HG03159 (cell line): ENCODE data around the gene ZKSCAN1.

Experiments used
- ATAC-seq: cut with Tn5 transposase; IDR thresholded peaks from one replicate; pipeline ENCODE4 v1.9.1; 2021; ENCODE audit warnings: mild to moderate bottlenecking, moderate library complexity; ENCODE audit not compliant: unreplicated experiment

ZKSCAN1 gene

DNA sequence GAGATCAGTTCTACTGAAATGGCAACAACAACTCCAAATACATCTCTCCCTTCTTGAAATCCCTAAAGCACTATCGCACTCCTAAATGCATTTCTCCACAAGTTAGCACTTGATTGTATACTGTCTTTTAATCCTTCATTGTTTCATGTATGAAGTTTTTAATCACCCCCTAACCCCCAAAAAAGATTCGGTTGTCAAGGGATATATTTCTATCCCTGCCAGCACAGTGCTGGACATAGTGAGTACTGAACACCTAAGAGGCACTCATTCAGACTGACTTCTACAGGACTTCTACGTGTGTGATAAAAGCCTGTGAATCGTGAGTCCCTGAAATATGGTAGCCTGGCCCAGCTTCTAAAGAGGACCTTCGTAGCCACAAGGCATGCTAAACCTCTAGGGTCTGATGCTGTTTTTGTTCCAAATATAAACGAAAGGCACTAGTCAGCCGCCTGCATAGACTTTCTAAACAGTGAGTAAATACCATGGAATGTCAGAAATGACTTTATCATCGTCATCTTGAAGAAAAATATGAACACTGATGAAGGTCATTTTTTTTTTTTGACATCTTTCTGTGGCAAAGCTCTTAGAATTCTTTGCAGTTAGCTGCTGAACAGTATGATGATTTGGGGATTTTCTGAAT is 19.6 kb downstream of the ZKSCAN1 start:
- ATAC-seq: no peak

DNA sequence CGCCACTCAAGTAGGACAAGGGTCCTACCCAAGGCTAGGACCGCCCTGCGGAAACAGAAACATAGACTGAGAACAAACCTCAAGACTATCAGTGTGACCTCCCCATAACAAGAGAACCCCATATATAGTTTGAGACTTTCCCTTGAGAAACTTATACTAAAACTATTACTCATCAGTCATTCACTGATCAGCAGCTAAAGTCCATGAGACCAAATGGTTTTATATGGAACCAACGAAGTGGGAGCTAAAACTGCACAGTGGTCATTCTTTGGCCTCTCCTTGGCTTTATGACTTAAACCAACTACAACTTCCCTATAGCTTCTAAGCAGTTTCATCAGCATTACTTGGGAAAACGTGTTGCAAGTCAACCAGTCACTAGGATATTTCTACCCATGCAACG is 20.5 kb downstream of the ZKSCAN1 start:
- no peak for ATAC-seq

DNA sequence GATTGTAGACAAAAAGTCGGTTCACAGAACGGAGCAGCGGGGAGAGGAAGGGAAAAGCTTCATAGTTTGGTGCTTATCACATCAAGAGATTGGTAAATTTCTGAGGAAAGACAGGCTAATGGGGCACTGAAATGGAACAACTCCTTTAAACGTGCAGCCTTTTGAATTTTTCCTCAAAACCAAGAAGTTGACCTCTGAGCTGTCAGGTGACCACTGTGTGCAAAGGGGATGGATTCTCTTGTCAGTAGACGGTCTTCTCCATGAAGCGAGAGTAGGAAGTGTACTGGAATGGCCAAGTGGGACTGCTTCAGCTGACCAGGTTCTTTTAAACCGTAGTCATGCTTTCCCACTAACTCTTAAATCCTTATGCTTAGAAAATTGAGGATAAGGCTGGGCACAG is 22.9 kb downstream of the ZKSCAN1 start:
- ATAC-seq: no peak

DNA sequence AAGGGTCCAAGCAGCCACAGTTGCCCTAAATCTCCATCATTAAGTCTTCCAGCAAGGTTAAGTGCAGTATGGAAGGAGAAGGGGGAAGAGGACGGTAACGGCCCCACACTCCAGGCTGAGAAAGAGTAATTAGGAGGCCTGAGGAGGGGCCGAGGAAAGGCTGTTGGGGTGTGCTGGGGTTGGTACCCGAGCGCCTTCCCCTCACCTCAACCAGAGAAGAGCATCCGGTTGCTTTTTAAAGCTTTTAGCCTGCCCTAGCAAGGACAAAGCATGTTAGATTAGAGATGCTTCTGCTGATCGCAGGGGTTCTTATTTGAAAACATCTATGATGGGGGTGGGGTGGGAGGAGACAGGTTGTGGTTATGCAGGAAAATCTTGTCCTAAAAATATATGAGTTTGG is 25.2 kb downstream of the ZKSCAN1 start:
- no peak for ATAC-seq

DNA sequence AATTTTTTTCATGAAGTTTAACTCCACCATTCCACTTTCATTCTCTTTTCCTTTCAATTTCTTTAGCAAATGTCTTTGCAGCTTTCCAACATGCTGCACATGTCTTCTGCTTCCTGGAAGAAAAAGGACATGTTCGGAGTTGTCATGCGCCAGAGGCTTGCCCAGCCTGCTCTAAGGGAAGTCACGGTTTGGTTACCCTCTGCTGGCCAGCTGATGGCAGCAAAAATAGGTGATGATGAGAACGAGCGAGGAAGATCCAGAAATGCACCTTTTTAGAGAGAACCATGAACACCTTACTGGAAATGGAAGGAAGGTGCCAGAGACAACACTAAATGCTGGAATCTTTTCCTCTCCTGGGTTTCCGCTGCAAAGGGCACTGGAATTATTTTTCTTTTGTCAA is 29.3 kb downstream of the ZKSCAN1 start:
- ATAC-seq: no peak

DNA sequence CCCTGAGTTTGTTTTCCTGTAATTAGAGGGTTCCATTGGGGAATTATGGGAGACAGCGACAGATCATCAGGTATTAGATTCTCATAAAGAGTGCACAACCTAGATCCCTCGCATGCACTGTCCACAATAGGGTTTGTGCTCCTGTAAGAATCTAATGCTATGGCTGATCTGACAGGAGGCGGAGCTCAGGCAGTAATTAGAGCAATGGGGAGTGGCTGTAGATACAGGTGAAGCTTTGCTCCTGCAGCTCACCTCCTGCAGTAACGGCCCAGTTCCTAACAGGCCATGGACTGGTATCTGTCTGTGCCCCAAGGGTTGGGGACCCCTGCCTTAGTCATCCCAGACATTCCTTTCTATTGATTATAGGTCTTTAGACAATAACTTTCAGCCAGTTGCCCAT is 33.3 kb downstream of the ZKSCAN1 start:
- ATAC-seq: no peak

DNA sequence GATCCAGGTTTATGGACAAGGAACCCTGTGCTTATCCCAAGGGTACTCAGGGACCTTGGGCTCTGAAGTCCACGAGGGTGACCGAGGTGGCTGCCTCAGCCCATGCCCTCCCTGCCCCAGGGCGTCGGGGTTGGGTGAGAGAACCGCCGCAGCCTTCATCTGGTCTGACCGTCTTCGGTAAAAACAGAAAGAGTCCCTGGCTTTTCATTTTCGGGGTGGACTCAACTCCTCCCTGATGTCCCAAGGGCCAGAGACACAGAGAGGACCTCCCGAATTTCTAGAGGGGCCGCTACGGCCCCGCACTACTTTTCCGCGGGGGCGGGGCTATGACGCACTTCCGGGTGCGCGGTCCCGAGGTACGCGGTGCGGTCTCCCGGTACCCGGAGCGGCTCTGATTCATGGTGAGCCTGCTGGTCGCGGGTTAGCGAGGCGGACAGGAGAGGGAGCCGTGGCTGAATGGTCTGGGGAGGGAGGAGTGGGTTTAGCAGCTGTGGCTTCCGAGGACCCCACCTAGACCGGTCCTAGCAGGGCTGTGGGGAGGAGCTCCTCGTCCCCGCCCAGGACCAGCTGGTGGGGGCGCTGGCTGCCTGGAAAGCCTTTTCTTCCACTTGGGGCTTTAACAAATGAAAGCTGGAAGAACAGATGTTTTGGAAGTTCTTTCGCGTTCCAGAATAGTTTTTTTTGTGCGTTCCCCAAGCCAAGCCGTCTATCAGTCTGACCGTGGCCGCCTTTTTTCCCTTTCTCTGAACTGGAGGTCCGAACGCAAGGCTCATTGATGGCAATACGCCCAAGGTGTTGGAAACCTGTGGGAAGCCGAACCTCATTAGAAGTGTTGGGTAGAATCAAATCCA is 34.3 kb downstream of the ZKSCAN1 start, which contains the start of gene ZSCAN21:
ZSCAN21 (plus strand) TSS at position 334 of the 851 bp plus-strand sequence. CDS start 7,233 bp downstream, outside the sequence.
- peak; percentile 88 for ATAC-seq

DNA sequence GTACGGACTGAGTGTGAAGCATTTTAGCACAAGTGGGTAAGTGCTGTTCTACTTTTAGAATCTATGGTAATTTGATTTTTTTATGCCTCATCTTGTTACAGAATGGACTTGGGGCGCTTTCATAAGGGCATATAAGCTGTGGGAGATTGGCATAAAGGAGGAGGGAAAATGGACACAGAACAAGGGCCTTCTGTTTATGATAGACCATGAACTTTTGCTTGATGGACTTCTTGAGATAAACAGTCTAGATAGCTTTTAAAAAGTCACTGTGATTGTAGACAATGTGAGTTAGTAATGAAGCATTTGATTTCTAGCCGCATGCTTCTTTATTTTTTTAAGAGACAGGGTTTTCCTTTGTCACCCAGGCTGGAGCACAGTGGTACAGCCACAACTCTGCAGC is 36.2 kb downstream of the ZKSCAN1 start:
- no peak for ATAC-seq

DNA sequence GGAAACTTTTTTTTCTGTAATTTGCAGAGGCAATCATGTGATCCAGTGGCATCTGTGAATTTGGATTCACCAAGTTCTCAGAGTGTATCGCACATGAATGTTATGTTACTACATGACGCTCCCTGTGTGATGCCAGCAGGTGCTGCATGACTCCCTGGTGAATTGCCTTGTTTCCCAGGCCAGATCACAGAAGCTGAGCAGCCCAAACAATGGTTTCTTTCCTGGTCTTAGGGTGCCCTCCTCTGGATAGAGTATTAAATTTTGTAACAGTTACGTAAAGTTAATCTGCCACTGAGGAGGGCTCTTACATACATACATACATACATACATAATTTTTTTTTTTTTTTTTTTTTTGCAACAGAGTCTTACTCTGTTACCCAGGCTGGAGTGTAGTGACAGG is 37.8 kb downstream of the ZKSCAN1 start:
- ATAC-seq: no peak

DNA sequence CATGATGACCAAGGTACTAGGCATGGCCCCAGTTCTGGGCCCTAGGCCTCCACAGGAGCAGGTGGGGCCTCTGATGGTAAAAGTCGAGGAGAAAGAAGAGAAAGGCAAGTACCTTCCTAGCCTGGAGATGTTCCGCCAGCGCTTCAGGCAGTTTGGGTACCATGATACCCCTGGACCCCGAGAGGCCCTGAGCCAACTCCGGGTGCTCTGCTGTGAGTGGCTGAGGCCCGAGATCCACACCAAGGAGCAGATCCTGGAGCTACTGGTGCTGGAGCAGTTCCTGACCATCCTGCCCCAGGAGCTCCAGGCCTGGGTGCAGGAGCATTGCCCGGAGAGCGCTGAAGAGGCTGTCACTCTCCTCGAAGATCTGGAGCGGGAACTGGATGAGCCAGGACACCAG is 41.6 kb downstream of the ZKSCAN1 start:
- ATAC-seq: no peak

DNA sequence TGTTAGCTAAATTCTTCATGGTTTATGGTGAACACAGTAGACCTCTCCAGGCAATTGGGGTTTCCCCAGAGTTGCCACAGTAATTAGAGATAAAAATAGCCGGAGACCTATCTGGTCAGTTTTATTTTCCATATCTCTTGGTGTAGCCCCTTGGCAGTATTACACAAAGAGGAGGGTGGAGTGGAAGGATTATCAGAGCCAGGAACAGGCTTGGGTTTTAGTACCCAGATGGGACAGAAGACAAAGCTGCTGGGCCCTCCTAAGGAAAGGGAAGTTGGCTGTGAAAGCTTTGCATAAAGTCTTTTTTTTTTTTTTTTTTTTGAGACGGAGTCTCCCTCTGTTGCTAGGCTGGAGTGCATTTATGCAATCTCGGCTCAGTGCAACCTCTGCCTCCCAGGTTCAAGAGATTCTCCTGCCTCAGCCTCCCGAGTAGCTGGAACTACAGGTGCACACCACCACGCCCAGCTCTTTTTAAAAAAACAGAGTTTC is 43.9 kb downstream of the ZKSCAN1 start:
- no peak for ATAC-seq

DNA sequence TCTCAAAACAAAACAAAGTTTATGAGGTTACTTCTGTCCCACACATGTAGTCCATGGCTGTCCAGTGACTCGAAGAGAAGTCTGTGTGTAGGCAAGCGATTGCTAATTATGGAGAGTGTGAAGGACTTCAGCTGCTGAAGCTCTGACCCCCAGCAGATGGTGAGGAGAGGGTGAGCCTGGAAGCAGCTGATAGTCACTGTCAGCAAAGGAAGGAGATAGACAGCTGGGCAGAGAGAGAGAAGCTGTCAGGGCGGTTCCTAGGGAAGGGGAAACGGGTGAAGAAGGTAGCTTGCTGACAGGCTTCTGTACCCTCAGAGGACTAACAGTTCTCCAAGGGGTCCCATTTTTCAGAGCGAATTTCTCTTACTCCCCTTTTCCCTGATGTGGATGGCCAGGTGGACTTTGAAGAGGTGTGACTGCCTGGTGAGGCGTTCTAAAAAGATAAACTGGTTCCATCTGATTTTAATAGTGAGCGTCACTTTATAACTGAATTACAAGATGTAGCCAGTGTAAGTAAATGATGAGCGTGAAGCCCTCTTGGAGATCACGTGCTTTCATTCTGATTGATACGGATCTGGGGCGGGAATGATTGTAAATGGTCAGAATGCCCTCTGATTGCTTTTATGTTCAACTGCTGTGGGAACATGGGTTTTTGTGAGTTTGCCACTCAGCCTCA is 46.3 kb downstream of the ZKSCAN1 start:
- no peak for ATAC-seq

DNA sequence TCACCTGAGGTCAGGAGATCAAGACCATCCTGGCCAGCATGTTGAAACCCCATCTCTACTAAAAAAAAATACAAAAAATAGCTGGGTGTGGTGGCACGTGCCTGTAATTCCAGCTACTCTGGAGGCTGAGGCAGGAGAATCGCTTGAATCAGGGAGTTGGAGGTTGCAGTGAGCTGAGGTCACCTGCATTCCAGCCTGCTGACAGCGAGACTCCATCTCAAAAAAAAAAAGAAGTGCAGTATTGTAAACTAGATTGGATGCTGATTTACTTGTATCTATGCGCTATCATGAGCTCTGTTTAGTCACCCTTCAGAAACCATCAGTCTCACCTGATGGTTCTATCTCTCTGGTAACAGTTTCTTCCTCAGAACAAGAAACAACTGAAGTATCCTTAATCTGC is 48.0 kb downstream of the ZKSCAN1 start:
- ATAC-seq: no peak

DNA sequence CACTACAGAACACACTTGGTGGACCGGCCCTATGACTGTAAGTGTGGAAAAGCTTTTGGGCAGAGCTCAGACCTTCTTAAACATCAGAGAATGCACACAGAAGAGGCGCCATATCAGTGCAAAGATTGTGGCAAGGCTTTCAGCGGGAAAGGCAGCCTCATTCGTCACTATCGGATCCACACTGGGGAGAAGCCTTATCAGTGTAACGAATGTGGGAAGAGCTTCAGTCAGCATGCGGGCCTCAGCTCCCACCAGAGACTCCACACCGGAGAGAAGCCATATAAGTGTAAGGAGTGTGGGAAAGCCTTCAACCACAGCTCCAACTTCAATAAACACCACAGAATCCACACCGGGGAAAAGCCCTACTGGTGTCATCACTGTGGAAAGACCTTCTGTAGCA is 48.8 kb downstream of the ZKSCAN1 start:
- no peak for ATAC-seq

DNA sequence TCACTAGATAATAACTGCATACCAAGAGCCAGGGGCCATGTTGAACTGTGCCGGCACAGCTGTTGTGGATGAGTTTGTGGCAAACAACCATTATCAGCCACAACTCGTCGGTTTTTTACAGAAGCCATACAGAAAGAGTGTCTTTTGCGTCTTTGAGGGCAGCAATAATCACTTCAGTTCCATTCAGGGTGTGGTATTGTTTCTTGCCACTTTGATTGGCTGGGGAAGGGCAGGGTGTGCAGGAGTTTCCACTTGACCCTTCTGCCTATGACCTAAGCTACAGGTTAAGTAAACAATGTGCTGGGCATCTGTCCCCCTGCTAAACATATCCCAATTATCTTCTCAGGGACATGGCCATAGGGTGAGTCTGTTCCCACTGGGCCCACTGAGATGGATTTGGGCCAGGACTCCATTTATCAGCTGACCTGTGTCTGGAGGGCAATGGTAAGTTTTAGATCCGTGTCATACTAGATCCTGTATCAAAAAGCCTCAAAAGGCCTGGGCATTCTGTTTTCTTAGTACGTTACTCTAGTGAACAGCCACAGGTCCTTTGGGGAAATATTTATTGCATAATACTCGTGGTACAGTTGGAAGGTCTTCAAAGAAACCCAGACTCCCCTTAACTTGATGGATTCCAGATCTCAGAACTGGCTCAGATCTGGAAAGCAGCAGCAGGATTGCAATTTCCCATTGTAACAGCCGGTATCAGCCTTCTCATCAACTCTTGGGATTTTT is 50.2 kb downstream of the ZKSCAN1 start:
- no peak for ATAC-seq

DNA sequence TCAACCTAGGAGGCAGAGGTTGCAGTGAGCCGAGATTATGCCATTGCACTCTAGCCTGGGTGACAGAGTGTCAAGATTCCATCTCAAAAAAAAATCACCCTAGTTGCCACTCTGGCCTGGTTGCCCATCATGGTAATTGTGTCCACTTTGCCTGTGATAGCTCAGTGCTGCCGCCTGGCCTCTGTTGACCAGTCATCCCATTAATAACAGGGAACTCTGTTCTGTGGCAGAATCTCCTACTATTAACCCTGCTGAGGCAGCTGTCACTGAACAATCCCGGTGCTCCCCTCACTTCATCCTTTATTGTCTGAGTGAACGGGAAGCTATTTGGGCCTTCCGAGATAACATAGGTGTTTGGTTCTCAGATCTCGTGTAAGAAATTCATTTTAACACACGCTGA is 51.6 kb downstream of the ZKSCAN1 start:
- no peak for ATAC-seq

DNA sequence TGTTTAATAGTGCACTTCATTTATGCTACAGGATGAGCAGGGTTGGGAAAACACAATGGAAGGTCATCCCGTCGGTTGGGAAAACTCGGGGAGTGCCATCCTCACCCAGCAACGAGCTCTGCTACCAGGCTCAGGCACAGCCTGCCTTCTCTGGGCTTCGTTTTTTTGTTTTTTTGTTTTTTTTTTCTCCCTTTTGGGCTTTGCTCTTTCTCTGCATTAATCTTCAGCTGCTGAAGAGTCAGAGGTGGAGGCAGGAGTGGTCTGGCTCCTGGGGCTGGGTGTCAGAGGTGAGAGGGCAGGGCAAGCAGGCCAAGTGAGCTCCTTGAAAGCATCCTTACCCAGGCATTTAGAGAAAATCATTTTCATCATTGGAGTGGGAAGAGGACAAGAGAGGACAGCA is 54.6 kb downstream of the ZKSCAN1 start:
- ATAC-seq: no peak

DNA sequence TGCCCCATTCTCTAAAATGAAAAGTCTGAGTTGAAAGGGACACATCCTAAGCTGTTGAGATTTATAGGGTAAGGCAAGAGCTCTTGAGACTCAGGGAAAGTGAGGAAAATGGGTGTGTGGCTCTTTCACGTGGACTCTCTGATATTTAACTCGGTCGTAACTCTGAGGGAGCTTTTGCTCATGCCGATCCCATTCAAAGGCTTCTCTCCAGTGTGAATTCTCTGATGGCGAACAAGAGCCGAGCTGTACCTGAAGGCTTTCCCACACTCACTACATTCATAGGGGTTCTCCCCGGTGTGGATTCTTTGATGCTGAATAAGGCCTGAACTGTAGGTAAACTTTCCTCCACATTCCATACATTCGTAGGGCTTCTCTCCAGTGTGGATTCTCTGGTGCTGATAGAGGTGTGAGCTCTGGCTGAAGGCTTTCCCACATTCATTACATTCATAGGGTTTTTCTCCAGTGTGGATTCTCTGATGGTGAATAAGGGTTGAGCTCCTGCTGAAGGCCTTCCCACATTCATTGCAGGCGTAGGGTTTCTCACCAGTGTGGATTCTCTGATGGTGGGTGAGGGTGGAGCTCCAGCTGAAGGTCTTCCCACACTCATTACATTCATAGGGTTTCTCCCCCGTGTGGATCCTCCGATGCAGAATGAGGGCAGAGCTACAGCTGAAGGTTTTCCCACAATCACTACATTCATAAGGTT is 55.8 kb downstream of the ZKSCAN1 start:
- no peak for ATAC-seq

DNA sequence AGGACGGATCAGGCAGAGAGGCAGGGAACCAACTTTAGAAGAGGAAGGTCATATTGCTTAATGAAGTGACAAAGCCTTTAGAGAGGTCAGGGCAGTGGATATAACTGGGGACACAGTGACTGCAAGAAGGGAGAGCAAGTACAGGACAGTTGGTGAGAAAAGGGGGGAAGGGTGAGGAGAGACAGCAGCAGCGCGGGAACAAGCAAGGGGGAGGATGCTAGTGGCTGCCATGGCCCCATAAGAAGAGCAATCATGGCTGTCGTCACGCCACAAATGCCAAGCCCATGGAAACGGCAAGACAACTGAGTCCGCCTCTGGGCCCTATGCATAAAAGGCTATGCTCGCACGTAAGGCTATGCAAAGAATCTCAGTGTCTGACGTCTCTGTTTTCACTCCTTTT is 57.1 kb downstream of the ZKSCAN1 start:
- no peak for ATAC-seq

DNA sequence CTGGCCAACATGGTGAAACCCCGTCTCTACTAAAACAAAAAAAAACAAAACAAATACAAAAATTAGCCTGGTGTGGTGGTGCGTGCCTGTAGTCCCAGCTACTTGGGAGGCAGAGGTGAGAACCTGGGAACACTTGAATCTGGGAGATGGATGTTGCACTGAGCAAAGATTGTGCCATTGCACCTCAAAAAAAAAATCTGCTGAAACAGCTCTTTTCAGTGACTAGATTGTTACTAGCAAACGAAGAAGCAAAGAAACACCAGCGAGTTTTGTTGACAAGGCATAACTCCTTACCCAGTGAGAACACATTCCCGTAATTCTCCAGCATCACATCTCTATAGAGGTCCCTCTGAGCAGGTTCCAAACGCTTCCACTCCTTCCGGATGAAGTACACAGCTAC is 59.4 kb downstream of the ZKSCAN1 start:
- no peak for ATAC-seq
